ENCODE data around the gene SYT12. TPM values are rescaled to one million over a fixed set of nuclear protein-coding genes. Genes with fewer than 3 reads are reported as not detected.
A peak's percentile ranks its signal among the peaks of the same experiment; 100 is the strongest.

The SYT12 gene
- total RNA-seq, 1 donor from 2014 or later: 4.8 TPM

DNA sequence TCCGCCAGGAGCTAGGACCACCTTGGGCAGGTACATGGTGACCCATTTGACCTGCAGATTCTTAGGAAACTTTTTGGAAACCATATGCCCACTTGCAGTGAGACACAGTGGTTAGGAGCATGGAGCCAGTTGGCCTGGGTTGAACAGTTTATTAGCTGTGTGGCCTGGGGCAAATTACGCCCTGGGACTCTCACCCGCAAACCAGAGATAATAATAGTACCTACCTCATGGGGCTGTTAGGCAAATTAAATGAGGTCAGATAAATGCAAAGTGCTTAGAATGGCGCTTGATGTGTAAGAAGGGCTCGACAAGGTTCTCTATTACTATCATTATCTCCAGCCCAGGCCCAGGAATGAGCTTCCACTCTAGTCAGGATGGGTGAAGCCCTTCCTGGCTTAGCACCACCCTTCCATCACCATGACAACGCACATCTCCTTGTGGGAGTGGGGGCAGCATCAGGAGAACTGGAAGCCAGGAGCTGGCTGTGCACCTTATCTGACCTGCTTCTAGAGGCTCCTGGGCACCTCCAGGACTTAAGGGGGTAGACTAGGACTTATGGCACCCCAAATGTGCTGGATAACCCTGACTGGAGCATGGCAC, 5.1 kb downstream of the SYT12 start:
- DNase-seq (ENCODE audit: low spot score) (no peak), ATAC-seq (peak; percentile 59)

DNA sequence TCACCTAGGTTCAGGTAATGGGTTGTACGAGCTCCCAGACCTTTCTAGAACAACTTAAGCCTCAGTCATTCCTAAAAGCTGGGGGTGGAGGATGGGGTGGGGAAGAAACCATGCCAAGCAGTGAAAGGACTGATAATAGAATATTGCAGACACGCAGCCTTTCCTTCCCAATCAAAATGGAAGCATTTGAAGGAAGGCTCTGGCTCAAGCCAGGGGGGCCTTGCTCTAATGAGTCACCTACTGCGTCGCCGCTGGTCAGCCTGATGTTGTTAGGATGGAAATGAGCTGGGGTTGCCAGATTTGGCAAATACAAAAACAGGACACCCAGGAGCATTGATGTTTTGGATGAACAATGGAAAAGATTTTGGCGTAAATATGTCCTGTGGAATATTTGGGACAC, 6.2 kb downstream of the SYT12 start:
- no peak for DNase-seq (ENCODE audit: low spot score)

DNA sequence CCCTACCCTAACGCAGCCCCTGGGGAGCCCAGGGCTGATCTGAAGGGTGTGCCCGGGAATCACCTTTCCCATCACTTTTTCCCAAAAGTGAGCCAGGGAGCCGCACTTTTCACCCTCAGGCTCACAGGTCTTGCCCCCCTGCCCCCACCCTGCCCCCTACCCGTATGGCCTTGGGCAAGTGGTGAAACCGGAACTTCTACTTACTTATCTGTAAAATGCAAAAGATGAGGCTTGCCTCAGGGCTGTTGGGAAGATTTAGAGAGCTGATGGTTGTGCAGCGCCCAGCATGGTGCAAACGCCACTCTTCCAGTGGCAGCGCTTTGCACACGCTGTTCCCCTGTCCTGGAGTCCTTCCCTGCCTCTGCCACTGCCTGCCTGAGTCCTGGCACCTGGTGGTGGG, 8.0 kb downstream of the SYT12 start:
- DNase-seq (ENCODE audit: low spot score) (no peak), ATAC-seq (no peak)

More for the DNA sequence above, 6.2 kb downstream of the SYT12 start:
- no peak for ATAC-seq

DNA sequence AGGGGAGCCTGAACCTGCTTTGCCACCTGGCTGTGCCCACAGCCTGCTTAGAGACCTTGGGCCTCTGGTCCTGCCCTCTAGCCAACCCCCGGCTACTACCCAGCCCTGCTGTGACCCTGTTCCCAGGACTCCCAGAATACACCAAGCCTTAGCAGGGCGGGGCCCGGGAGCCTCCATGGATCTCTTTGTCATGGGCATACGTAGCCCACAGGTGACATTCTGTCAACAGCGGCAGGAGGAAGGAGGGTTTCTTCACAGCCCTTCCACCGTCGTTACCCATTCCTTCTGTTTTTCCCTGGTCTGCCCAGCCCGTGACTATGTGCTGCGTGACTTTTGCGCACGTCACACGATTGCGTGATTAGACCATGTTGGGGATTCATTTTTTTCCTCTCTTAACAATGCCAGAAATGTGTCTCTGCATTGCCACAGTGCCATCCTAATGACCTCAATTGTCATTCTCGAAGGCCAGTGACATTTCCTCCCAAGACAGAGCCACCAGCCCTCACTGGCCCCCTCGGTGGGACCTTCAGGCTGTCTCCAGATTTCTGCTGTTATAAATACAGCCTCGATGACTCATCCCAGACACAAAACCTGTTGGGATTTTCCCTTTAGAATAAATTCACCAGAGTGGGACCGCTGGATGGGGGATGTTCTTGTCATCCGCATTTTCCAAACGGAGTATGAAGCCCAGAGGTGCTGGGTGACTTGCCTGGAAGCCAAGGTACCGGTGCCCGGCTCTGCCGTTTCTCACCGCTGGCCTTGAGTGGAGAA, 9.0 kb downstream of the SYT12 start:
- DNase-seq (ENCODE audit: low spot score): no peak
- ATAC-seq: no peak

DNA sequence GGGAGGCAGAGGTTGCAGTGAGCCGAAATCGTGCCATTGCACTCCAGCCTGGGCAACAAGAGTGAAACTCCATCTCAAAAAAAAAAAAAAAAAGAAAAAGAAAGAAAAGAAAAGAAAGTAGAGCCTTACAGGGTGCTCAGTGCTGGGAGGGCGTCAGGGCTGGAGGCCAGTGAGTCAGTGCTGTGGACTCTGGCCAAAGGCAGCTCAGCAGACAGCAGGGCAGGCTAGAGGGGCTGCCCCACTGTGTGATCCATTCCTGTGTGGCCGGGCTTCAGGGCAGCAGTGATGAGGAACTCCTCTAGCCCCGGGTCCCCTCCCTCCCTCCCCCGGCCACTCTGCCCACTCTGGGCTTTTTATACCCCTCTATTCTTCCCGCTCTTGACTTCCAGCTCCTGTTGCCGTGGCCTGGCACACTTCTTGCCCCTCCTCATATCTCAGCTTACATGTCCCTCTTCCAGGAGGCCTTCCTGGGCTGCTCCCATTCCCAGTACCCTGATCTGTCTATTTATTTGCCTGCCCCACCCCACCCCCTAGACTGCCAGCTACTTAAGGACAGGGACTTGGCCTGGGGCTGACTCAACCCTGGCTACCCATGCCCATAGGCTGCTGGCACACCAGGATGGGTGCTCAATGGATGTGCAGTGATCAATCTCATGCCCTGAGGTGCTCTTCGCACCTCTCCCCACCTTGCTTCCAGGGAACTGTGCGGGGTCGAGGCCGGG, 10.1 kb downstream of the SYT12 start:
- peak; percentile 28 for ATAC-seq
- DNase-seq (ENCODE audit: low spot score): no peak

DNA sequence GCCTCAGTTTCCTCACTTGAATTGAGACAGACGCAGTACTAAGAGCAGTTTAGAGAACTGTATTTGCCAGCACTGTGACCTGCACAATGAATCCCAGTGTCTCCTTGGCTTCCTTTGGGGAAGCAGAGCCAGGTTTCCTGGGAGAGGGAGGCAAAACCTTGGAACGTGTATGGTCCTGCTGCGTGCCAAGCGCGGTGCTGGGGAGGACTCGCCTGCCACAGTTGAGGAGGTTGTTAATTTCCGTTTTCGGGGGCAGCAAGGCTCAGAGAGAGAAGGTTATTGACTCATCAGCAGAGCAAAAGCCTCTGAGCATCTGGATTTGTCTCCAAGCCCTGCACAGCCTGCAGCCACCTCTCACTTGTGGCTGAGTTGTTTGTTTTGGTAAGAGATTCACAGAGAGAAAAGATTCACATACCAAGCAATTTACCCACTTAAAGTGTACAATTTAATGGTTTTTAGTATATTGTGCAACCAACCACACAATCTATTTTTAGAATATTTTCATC, 10.8 kb downstream of the SYT12 start:
- ATAC-seq: no peak
- DNase-seq (ENCODE audit: low spot score): no peak

DNA sequence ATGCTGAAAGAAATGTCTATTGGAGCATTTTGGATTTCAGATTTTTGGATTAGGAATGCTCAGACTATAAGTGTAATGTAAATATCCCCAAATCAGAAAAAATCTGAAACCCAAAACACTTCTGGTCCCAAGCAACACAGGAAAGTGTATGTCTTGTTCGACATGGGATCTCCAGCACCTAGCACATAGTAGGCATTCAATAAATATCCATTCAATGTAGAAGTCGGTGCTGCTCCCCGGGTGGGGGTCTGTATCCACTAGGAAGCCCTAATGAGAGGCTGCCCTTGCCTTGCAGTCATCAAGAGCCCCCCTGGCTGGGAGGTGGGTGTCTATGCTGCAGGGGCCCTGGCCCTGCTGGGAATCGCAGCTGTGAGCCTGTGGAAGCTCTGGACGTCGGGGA, 11.4 kb downstream of the SYT12 start:
- DNase-seq (ENCODE audit: low spot score): no peak
- no peak for ATAC-seq

DNA sequence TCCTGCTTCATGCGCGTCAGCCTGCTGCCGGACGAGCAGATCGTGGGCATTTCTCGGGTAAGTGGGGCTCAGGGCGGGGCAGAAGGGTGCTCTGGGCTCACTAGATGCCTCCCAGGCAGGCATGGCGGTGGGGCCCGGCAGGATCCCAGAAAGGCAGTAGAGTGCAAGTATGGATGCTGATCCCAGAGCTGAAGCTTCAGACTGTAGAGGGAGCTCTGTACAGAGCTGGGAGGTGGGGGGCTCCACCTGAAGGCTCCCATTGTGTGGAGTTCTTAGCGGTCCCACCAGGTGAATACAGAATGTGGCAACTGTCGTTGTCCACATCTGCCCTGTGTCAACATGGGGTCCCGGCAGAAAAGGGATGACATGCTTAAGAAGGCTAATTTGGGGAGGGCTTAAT, 17.2 kb downstream of the SYT12 start:
- ATAC-seq: no peak
- no peak for DNase-seq (ENCODE audit: low spot score)

DNA sequence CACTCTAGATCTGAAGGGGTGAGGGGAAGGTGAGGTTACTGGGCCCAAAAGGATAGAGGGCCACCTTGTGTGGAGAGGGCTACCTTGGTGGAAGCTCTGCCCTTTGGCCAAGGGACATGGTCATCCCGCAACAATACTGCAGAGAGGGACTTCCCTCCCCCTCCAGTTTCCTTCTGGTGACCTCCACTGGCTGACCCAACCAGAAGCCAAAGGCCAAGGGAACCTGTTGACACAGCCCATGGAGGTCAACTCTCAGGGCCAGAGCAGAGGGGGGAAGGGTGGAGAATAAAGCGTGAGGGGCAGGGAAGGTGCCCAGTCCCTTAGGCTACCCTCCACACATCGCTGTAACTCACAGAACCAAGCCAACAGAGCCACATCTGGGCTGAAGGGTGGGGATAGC, 18.7 kb downstream of the SYT12 start:
- ATAC-seq: peak; percentile 94
- DNase-seq (ENCODE audit: low spot score): peak; percentile 84

DNA sequence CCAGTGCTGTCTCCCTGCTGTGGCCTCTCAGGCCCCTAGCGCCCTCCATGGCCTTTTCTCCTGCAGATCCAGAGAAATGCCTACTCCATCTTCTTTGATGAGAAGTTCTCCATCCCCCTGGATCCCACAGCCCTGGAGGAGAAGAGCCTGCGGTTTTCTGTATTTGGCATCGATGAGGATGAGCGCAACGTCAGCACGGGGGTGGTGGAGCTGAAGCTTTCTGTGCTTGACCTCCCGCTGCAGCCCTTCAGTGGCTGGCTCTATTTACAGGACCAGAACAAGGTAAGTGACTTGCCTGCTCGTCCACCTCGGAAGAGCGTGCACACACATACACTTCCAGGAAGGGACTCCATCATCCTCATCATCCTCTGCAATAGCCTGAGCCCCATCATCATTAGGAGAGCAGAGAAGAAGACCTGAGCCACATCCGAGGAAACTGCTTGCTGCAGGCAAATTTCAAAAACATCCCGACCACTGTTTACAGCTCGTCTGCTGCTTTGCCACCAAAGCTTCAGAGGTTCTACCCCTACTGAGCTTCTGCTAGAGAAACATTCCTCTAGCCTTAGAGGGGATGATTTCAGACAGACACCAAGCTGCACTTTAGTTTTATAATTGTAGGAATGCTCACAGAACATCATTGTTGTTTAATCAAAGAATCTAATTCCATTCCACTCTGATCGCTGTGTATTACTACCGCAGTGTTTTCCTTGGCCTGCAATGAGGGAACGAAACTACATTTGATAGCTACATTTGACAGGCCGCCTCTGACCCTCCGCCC, 20.8 kb downstream of the SYT12 start:
- ATAC-seq (no peak), DNase-seq (ENCODE audit: low spot score) (no peak)

DNA sequence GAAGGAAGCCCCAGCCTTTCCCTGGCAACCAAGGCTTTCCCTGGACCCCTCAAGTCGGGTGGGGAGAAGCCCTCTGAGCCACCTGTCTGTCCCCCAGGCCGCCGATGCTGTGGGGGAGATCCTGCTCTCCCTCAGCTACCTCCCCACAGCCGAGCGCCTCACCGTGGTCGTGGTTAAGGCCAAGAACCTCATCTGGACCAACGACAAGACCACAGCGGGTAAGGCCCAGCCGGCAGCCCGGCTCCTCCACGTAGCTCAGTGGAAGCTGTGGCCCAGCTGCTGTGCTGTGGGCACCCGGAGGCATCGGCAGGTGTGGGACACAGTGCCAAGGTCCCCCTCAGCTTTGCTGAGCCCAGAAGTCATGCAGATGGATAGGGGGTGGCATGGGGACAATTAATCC, 21.6 kb downstream of the SYT12 start:
- DNase-seq (ENCODE audit: low spot score): no peak
- ATAC-seq: no peak

DNA sequence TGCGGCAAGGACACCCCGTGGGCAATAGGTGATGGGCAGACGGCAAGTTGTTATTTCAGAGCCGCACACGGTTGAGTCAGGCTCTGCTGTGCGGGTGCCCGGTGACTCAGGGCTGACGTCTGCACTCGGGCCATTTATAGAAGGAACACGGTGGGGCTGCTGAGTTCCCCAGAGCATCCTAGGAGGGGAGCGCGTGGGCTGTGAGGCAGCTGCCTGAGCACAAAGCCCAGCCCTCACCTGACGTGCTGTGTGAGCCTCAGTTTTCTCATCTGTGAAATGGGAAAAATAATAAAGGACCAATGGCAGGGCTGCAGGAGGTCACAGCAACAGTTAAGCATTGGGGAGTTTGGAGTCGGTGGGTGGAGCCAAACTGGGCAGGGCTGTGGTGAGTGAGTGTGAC, 22.4 kb downstream of the SYT12 start:
- DNase-seq (ENCODE audit: low spot score) (no peak), ATAC-seq (no peak)

DNA sequence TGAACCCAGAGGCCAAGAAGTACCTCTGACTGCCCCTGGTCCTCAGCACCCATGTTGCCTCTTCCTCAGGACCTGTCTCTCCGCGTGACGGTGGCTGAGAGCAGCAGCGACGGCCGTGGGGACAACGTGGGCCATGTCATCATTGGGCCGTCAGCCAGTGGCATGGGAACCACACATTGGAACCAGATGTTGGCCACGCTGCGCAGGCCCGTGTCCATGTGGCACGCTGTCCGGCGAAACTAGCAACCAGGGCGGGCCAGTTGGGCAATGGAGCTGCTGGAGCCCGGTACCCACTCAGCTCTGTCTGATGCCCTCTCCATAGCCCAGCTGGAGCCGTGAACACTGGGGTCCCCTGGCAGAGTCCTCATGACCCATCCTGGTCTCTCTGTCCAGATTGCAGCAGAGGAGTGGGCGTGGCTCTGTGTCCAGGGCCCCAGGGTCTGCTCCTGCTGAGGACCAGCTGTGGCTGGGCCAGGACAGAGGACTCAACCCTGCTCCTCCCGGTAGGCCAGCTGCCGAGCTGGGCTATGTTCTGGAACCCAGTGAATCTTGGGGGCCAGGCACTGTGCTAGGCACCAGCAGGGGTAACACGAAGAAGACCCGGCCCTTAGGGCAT, 25.7 kb downstream of the SYT12 start:
- no peak for ATAC-seq
- peak; percentile 43 for DNase-seq (ENCODE audit: low spot score)

DNA sequence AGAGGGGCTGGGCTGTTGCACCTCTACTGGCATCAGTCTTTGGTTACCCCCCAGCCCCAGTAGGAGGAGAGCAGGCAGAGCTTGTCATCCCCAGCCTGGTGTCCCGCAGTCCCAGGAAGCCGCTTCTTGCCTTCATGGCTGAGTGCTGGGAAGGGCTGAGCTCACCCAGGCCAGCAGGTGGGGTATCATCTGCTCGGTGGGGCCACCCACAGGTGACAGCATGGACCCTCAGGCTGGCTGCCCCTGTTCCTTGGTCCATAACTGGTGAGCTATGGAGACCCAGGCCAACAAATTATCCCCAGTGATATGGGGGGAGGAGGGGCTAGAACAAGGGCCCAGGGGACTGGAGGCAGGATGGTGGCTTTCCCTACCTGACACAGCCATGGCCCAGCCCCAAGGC, 27.2 kb downstream of the SYT12 start:
- ATAC-seq (no peak), DNase-seq (ENCODE audit: low spot score) (no peak)

DNA sequence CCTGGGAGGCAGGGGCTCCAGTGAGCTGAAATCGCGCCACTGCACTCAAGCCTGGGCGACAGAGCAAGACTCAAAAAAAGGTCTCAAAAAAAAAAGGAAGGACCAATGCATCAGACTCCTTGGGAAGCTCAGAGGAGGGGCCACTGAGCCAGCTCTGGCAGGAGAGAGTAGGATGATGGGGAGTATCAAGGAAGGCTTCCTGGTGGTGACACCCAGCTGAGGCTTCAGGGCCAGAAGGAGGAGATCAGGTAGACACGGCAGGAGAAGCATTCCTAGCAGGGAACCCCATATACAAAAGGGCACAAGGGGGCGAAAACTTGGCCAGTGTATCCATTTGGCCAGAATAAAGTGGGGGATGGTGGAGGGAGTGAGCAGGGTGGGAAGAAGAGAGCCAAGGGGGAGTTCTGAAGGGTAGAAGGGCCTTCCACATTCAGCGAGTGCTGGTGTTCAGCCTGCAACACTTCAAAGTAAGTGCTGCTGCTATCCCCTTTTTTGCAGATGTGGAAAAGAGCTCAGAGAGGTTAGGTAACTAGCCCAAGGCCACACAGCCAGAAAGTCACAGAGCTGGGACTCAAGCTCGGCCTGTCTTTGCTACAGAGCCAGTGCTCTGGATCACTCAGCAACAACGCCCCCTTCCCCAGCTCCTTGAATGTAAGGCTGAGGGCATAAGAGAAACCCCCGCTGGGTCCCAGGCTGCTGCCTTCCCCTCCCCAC, 28.4 kb downstream of the SYT12 start:
- DNase-seq (ENCODE audit: low spot score): no peak
- no peak for ATAC-seq

DNA sequence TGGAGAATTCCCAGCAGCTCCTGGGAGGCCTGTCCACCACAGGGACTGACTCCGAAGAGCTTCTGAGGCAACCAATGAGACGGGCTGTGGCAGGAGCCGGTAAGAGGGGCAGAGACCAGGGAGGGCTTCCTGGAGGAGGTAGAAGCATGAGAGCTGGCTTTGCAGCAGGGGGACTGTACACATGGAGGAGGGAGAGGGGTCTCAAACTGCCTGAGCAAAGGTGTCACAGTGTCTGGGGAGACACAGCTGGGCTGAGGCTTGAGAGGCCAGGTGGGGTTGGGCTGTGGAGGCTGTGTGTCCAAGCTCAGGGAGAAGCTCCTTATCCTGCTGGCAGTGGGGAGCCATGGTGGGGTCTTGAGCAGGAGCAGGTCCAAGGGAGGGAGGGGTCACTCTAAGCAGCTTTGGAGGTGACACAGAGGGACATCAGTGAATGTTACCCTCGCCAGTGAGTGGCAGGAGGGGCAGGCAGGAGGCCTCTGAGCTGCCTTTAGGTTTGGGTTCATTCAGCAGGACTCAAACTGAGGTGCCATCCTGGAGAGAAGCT, 29.1 kb downstream of the SYT12 start:
- no peak for ATAC-seq

DNA sequence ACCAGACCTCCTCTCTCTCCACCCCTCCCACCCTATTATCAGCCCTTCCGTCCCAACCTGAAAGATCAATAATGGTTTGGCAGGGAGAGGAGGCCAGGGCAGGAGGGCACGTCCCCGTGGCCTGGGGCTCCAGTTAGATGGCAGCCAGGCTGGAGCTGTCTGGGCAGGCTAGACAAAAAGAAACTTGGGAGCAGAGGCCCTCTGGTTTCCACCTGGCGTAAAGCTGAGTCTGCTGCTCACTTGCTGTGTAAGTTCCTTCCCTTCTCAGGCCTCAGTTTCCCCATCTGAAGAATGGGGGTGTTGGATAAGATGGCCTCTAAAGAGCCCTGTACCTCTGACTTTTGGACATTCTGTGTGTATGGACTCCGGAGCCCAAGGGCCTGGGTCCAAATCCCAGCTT, 30.0 kb downstream of the SYT12 start:
- ATAC-seq (peak; percentile 58), DNase-seq (ENCODE audit: low spot score) (peak; percentile 78)

More for the DNA sequence above, 29.1 kb downstream of the SYT12 start:
- no peak for DNase-seq (ENCODE audit: low spot score)

DNA sequence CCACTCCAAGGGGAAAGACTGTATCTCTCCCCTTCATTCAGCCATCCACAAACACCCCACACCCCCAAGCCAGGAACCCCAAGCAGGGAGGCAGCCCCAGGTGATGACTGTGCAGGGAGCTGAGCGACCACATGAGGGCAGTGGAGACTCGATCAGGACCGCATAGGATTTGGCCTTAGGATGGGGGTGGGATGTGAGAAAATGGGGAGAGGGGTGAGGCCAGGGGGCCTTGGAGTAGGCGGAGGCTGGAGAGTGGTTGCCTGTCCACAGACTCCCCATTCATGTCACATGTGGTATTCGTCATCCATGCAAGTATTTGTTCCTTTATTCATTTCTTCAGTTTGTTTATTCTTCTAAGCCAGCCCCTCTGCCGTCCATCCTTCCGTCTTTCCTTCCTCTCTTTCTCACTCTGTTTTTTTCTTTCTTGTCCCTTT, 31.0 kb downstream of the SYT12 start:
- DNase-seq (ENCODE audit: low spot score) (no peak), ATAC-seq (peak; percentile 46)

DNA sequence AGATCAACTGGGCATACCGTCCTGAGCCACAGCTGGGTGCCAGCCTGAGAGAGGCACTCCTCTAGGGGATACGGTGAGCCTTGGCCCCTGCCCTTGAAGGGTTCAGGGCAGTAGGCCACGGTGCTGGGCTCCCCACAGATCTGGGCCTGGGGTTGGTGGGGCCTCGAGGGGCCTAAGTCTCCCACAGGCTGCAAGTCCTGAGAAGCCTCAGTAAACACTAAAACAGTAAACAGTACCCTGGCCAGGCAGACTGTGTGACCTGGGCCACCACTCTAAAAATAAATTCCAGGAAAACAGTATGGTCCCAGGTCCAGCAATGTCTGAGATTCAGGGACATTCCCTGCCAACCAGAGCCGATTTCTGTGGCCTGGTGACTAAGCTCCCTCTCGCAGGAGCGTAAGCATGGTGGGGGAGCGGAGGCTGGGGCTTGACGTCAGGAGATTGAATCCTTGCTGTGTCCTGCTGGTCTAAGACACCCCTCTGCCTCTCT, 31.5 kb downstream of the SYT12 start:
- DNase-seq (ENCODE audit: low spot score): peak; percentile 74
- peak; percentile 55 for ATAC-seq

Data from left lobe of liver (tissue), 2 donors.